BE2C (cell line): ENCODE data around the gene USP24.
"Not testable (repeated sequence)": the region's sequence is repeated elsewhere in the genome, so short reads cannot be mapped to it uniquely, and the experiment has no call there.

Source experiments
- DNase-seq: peaks from one replicate; pipeline ENCODE4 v3.0.0-alpha.2; 2020
- H3K27me3 ChIP-seq: fragments of 250-450 bp; sonication (Bioruptor Pico); 2 replicates; pipeline ENCODE4 v1.5.1; 2020; ENCODE audit warnings: mild to moderate bottlenecking
- H3K36me3 ChIP-seq: fragments of 250-450 bp; sonication (Bioruptor Pico); 2 replicates; pipeline ENCODE4 v1.5.1; 2020; ENCODE audit warnings: mild to moderate bottlenecking
- H3K4me1 ChIP-seq: fragments of 250-450 bp; sonication (Bioruptor Pico); 2 replicates; pipeline ENCODE4 v1.5.1; 2020
- H3K4me3 ChIP-seq: 2 replicates; pipeline ENCODE4 v1.5.1; 2011; ENCODE audit warnings: low read depth, low read length
- H3K9me3 ChIP-seq: fragments of 250-450 bp; sonication (Bioruptor Pico); 2 replicates; pipeline ENCODE4 v1.5.1; 2020
- TF ChIP-seq, protein P1 (sequence below): IDR thresholded peaks from 2 replicates; pipeline ENCODE4 v1.5.1; 2012; ENCODE audit warnings: mild to moderate bottlenecking, low read depth, low read length

USP24 gene

GRCh38 chr1:55124470-55124869 lies 90.7 kb downstream of the USP24 start:
- Histone ChIP-seq H3K36me3 (peaks cover 5% of the 10 kb centered on the region), H3K4me1 (no peaks in the 10 kb centered on the region), H3K27me3 (no peaks in the 10 kb centered on the region), H3K4me3 (no peak overlapping the region), H3K9me3 (no peaks in the 10 kb centered on the region)
- TF ChIP-seq, protein P1, sequence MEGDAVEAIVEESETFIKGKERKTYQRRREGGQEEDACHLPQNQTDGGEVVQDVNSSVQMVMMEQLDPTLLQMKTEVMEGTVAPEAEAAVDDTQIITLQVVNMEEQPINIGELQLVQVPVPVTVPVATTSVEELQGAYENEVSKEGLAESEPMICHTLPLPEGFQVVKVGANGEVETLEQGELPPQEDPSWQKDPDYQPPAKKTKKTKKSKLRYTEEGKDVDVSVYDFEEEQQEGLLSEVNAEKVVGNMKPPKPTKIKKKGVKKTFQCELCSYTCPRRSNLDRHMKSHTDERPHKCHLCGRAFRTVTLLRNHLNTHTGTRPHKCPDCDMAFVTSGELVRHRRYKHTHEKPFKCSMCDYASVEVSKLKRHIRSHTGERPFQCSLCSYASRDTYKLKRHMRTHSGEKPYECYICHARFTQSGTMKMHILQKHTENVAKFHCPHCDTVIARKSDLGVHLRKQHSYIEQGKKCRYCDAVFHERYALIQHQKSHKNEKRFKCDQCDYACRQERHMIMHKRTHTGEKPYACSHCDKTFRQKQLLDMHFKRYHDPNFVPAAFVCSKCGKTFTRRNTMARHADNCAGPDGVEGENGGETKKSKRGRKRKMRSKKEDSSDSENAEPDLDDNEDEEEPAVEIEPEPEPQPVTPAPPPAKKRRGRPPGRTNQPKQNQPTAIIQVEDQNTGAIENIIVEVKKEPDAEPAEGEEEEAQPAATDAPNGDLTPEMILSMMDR = no peak
- no peak for DNase-seq

- H3K36me3 ChIP-seq = no peaks in the 10 kb centered on the region; the same call in none of the 2 replicates
Measured at GRCh38 chr1:55120538-55120937, 94.6 kb downstream of the USP24 start.

GRCh38 chr1:55118651-55119329 lies 96.4 kb downstream of the USP24 start:
- TF ChIP-seq, protein P1 = no peak
- no peaks in the 10 kb centered on the region for H3K27me3 ChIP-seq
- H3K36me3 ChIP-seq = no peaks in the 10 kb centered on the region; the same call in 1 of the 2 replicates
- no peaks in the 10 kb centered on the region for H3K4me1 ChIP-seq
- no peak for DNase-seq
- no peaks in the 10 kb centered on the region for H3K9me3 ChIP-seq
- H3K4me3 ChIP-seq = no peak overlapping the region

More at GRCh38 chr1:55120538-55120937, 94.6 kb downstream of the USP24 start:
- Histone ChIP-seq H3K4me3 (no peak overlapping the region), H3K9me3 (no peaks in the 10 kb centered on the region), H3K27me3 (no peaks in the 10 kb centered on the region), H3K4me1 (no peaks in the 10 kb centered on the region)
- TF ChIP-seq, protein P1 = no peak
- DNase-seq = no peak

DNA sequence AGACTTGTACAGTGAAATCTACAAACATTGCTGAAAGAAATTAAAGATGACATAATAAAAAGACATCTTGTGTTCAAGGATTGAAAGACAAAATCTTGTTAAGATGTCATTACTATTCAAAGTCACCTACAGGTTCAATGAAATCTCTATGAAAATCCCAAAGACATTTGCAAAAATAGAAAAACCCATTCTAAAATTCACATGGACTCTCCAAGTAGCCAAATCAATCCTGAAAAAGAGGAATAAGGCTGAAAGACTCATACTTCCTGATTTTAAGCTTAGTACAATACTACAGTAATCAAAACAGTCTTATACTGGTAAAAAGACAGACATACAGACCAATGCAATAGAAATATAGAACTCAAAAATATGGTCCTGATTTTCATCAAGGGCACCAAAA lies 97.2 kb downstream of the USP24 start:
- TF ChIP-seq, protein P1 = no peak
- Histone ChIP-seq H3K4me1 (no peaks in the 10 kb centered on the region), H3K36me3 (no peaks in the 10 kb centered on the region), H3K9me3 (no peaks in the 10 kb centered on the region), H3K4me3 (no peak overlapping the region), H3K27me3 (no peaks in the 10 kb centered on the region)
- DNase-seq = no peak

GRCh38 chr1:55109005-55109404 lies 106.2 kb downstream of the USP24 start:
- H3K36me3 ChIP-seq, H3K9me3 ChIP-seq, H3K27me3 ChIP-seq, H3K4me1 ChIP-seq, DNase-seq, H3K4me3 ChIP-seq: not testable (repeated sequence)

GRCh38 chr1:55107101-55107500 lies 108.1 kb downstream of the USP24 start:
- no peaks in the 10 kb centered on the region for H3K9me3 ChIP-seq
- TF ChIP-seq, protein P1 = no peak
- no peaks in the 10 kb centered on the region for H3K36me3 ChIP-seq
- no peaks in the 10 kb centered on the region for H3K27me3 ChIP-seq
- DNase-seq = no peak
- H3K4me3 ChIP-seq = no peak overlapping the region
- no peaks in the 10 kb centered on the region for H3K4me1 ChIP-seq
